Measurements from ENCODE around the gene PCDHGA7.

GRCh38 chr5:141356133-141356532 is 26.4 kb upstream of the PCDHGA7 start:
- TF ChIP-seq POLR2AphosphoS5 (IDR thresholded peaks at IDR 0.05) (no peak), CTCF (IDR thresholded peaks at IDR 0.05) (no peak), POLR2A (IDR thresholded peaks at IDR 0.05) (no peak)
